ENCODE measurements around the gene ATP6V1B1. TPM values are rescaled to one million over a fixed set of nuclear protein-coding genes. Genes with fewer than 3 reads are reported as not detected.

Gene ATP6V1B1
- total and polyA plus RNA-seq, 9 of the 15 experiments (the other 6 are each of a cell fraction or from before 2014, with no cell fraction given), result not detected

DNA sequence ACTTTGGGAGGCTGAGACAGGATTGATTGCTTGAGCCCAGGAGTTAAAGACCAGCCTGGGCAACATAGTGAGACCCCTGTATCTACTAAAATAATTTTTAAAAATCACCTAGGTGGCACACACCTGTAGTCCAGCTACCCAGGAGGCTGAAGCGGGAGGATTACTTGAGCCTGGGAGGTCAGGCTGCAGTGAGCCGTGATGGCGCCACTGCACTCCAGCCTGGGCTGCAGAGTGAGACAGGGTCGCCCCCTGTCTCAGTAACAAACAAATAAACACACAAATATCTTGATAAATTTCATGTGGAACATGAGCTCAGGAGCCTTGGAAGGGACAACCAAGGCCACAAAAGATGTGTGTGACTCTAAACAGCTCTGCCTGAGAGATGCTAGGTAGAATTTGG lies 31.0 kb downstream of the ATP6V1B1 start (continued):
- TF ChIP-seq ZBTB12 (CRISPR knock-in tag; IDR thresholded peaks at IDR 0.05) (no peak), SMARCB1 (IDR thresholded peaks at IDR 0.05; ENCODE audit: insufficient read length, low read depth) (no peak), CBFB (CRISPR knock-in tag; IDR thresholded peaks at IDR 0.05) (no peak), NONO (IDR thresholded peaks at IDR 0.05; ENCODE audit: low read depth in 2 of 2, low read length in 1 of 2) (no peak), CAMTA2 (CRISPR knock-in tag; conservative IDR thresholded peaks at IDR 0.05) (no peak), STAG1 (CRISPR knock-in tag; IDR thresholded peaks at IDR 0.05; ENCODE audit: borderline replicate concordance) (no peak), TAF9B (IDR thresholded peaks at IDR 0.05; ENCODE audit: partially characterized antibody) (no peak), HSF4 (CRISPR knock-in tag; IDR thresholded peaks at IDR 0.05; ENCODE audit: borderline replicate concordance) (no peak)

DNA sequence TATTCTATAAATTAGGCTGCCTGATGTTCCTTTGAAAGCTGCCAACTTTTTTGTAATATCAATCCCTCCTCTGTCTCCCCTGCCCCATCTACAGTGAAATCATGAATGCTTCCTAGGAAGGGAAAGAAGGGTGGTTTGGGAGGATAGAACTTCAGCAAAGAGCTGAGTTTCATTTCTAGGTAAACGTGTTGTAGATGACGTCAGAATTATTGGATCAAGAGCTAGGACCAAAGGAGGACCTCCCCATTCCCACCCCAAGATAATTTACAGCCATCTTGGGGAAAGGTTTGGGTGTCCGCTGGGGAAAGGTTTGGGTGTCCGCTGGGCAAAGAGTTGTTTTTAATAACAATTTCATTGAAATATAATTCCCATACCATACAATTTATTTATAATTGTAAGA lies 31.5 kb downstream of the ATP6V1B1 start:
- no peaks in the 10 kb centered on the region for H3K9me3 ChIP-seq (replicated peaks; ENCODE audit: control insufficient read depth, insufficient read depth, low read depth, low read length)
- DNase-seq (ENCODE audit: extremely low read depth in 1 of 4, low spot score in 3 of 4) (no peak), ATAC-seq (no peak), FAIRE-seq (no peak)
- in situ Hi-C loops (cut with MboI) (no loop called here), intact Hi-C loops (cut with micrococcal nuclease) (no loop called here)
- TF ChIP-seq RCOR1 (IDR thresholded peaks at IDR 0.05; ENCODE audit: borderline replicate concordance in 1 of 2, low read depth in 2 of 2, low read length in 2 of 2) (no peak), BRF1 (IDR thresholded peaks at IDR 0.05; ENCODE audit: borderline replicate concordance, extremely low read depth, insufficient read length) (no peak), ZSCAN32 (CRISPR knock-in tag; IDR thresholded peaks at IDR 0.05) (no peak), MYC (IDR thresholded peaks at IDR 0.05; ENCODE audit: low read depth, low read length) (no peak), MYC (CRISPR knock-in tag; IDR thresholded peaks at IDR 0.05; ENCODE audit: borderline replicate concordance, low read depth) (no peak)
- TF ChIP-seq, protein P1, sequence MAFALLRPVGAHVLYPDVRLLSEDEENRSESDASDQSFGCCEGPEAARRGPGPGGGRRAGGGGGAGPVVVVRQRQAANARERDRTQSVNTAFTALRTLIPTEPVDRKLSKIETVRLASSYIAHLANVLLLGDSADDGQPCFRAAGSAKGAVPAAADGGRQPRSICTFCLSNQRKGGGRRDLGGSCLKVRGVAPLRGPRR (CRISPR knock-in tag; IDR thresholded peaks at IDR 0.05), result no peak
- TF ChIP-seq, protein P2, sequence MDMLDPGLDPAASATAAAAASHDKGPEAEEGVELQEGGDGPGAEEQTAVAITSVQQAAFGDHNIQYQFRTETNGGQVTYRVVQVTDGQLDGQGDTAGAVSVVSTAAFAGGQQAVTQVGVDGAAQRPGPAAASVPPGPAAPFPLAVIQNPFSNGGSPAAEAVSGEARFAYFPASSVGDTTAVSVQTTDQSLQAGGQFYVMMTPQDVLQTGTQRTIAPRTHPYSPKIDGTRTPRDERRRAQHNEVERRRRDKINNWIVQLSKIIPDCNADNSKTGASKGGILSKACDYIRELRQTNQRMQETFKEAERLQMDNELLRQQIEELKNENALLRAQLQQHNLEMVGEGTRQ (CRISPR knock-in tag; IDR thresholded peaks at IDR 0.05), result no peak
- TF ChIP-seq, protein P3, sequence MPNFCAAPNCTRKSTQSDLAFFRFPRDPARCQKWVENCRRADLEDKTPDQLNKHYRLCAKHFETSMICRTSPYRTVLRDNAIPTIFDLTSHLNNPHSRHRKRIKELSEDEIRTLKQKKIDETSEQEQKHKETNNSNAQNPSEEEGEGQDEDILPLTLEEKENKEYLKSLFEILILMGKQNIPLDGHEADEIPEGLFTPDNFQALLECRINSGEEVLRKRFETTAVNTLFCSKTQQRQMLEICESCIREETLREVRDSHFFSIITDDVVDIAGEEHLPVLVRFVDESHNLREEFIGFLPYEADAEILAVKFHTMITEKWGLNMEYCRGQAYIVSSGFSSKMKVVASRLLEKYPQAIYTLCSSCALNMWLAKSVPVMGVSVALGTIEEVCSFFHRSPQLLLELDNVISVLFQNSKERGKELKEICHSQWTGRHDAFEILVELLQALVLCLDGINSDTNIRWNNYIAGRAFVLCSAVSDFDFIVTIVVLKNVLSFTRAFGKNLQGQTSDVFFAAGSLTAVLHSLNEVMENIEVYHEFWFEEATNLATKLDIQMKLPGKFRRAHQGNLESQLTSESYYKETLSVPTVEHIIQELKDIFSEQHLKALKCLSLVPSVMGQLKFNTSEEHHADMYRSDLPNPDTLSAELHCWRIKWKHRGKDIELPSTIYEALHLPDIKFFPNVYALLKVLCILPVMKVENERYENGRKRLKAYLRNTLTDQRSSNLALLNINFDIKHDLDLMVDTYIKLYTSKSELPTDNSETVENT (CRISPR knock-in tag; IDR thresholded peaks at IDR 0.05), result no peak
- H3K4me1 ChIP-seq (replicated peaks in 1 of 2; ENCODE audit: control insufficient read depth in 2 of 2, insufficient read depth in 2 of 2, low read length in 2 of 2), result peaks cover 0 to 11% of the 10 kb centered on the region in 2 experiments; a peak in 3 of 5 replicates
- no peak overlapping the region for H3K27ac ChIP-seq (ENCODE audit: extremely low read depth, low read depth, low read length)
- H3K4me3 ChIP-seq, result no peak overlapping the region
- no peak overlapping the region for H2AFZ ChIP-seq (ENCODE audit: low read depth, low read length)
- peaks cover 0 to 24% of the 10 kb centered on the region in 2 experiments; a peak in 2 of 5 replicates for H3K27me3 ChIP-seq (ENCODE audit: control insufficient read depth in 2 of 2, insufficient read depth in 2 of 2, low read length in 2 of 2)
- H3K9me1 ChIP-seq (ENCODE audit: control insufficient read depth, insufficient read depth, low read length), result no peaks in the 10 kb centered on the region
- no peaks in the 10 kb centered on the region; the same call in none of the 2 replicates for H4K20me1 ChIP-seq (replicated peaks; ENCODE audit: control insufficient read depth, insufficient read depth, low read length)
- ChIA-PET POLR2A (no interaction called here), CTCF (ENCODE audit: low intra/inter-chr PET ratio) (no interaction called here)
- H3K9ac ChIP-seq (ENCODE audit: insufficient read depth in 1 of 2, low read depth in 2 of 2, low read length in 2 of 2), result no peak overlapping the region
- H3K4me2 ChIP-seq (ENCODE audit: insufficient read depth, low read length), result no peak overlapping the region
- no peaks in the 10 kb centered on the region for H3K36me3 ChIP-seq (ENCODE audit: control insufficient read depth, insufficient read depth, low read length)
- WGBS (ENCODE audit: insufficient coverage, low coverage, missing lambda C conversion rate), result 11% methylated on average over 4 of the region's 4 CpGs
- BruUV-seq (replicated peaks), result no TSS peak
- no peaks in the 10 kb centered on the region for H3K79me2 ChIP-seq (ENCODE audit: control insufficient read depth, insufficient read depth, low read length)
